IMR-90 (cell line): ENCODE results near the gene UNKL. TPM values are rescaled to one million over a fixed set of nuclear protein-coding genes. Genes with fewer than 3 reads are reported as not detected.
A peak's percentile ranks its signal among the peaks of the same experiment; 100 is the strongest.

ENCODE experiments used
- ATAC-seq: fragments of 200-7000 bp; cut with Tn5 transposase; 2 replicates; pipeline ENCODE4 v1.9.1; 2020; ENCODE audit warnings: low read depth, mild to moderate bottlenecking, moderate library complexity
- BruUV-seq: library from RNA; stranded (reverse); fragments of 400-500 nt; replicated peaks from 2 replicates; lab custom pipeline; 2021; lab: Mats Ljungman, UMichigan
- CTCF ChIA-PET: fragments of 300-600 bp; formaldehyde crosslinking; extraction: SDS; loops from one replicate; lab custom pipeline; 2021; ENCODE audit warnings: antibody characterized with exemption; lab: Yijun Ruan, JAX
- POLR2A ChIA-PET: fragments of 300-600 bp; sonication (Branson Sonifier 250); formaldehyde crosslinking; loops from one replicate; lab custom pipeline; 2022; ENCODE audit warnings: antibody characterized with exemption; ENCODE audit not compliant: unreplicated experiment; lab: Charles Lee
- DNase-seq: peaks from one replicate; pipeline ENCODE4 v3.0.0; 2013
- H2AFZ ChIP-seq: replicated peaks from 2 replicates; pipeline ENCODE3; 2013; ENCODE audit warnings: low read length, mild to moderate bottlenecking; ENCODE audit not compliant: poor library complexity
- H2AK5ac ChIP-seq: 2 replicates; pipeline ENCODE4 v1.6.1; 2013; ENCODE audit warnings: low read depth, low read length, inconsistent platforms
- H2AK9ac ChIP-seq: replicated peaks from 2 replicates; pipeline ENCODE3; 2013; ENCODE audit warnings: mild to moderate bottlenecking, low read depth, low read length, moderate library complexity; ENCODE audit not compliant: poor library complexity
- H2BK120ac ChIP-seq: 2 replicates; pipeline ENCODE4 v1.6.1; 2013; ENCODE audit warnings: low read depth, low read length, inconsistent platforms
- H2BK15ac ChIP-seq: 3 replicates; pipeline ENCODE4 v1.6.1; 2013; ENCODE audit warnings: low read depth, low read length, inconsistent platforms
- H2BK20ac ChIP-seq: 2 replicates; pipeline ENCODE4 v1.6.1; 2013; ENCODE audit warnings: low read depth, mild to moderate bottlenecking, inconsistent platforms, low read length, moderate library complexity
- H2BK5ac ChIP-seq: 2 replicates; pipeline ENCODE4 v1.6.1; 2013; ENCODE audit warnings: mild to moderate bottlenecking, low read depth, low read length, inconsistent platforms; ENCODE audit not compliant: poor library complexity, severe bottlenecking
- H3K14ac ChIP-seq: replicated peaks from 2 replicates; pipeline ENCODE4 v1.6.1; 2013; ENCODE audit warnings: low read depth, low read length, inconsistent platforms
- H3K18ac ChIP-seq: 2 replicates; pipeline ENCODE4 v1.6.1; 2013; ENCODE audit warnings: low read depth, low read length, control low read depth
- H3K23ac ChIP-seq: 2 replicates; pipeline ENCODE4 v1.6.1; 2013; ENCODE audit warnings: low read depth, low read length, inconsistent platforms
- H3K27ac ChIP-seq: 2 replicates; pipeline ENCODE4 v1.5.1; 2013; ENCODE audit warnings: mild to moderate bottlenecking, control low read depth, low read length; ENCODE audit not compliant: insufficient read depth
- H3K27me3 ChIP-seq: 2 replicates; pipeline ENCODE4 v1.6.1; 2013; ENCODE audit warnings: low read length; ENCODE audit not compliant: control insufficient read depth, insufficient read depth
- H3K36me3 ChIP-seq: 2 replicates; pipeline ENCODE4 v1.6.1; 2013; ENCODE audit warnings: low read length, mixed read lengths; ENCODE audit not compliant: control insufficient read depth, insufficient read depth
- H3K4ac ChIP-seq: 2 replicates; pipeline ENCODE4 v1.6.1; 2013; ENCODE audit warnings: low read depth, low read length, inconsistent platforms
- H3K4me1 ChIP-seq: 2 replicates; pipeline ENCODE4 v1.6.1; 2013; ENCODE audit warnings: low read length, mixed read lengths; ENCODE audit not compliant: control insufficient read depth, insufficient read depth
- H3K4me2 ChIP-seq: 2 replicates; pipeline ENCODE4 v1.6.1; 2013; ENCODE audit warnings: low read depth, mild to moderate bottlenecking, control low read depth, low read length, moderate library complexity
- H3K4me3 ChIP-seq: 2 replicates; pipeline ENCODE4 v1.5.1; 2013; ENCODE audit warnings: low read depth, mild to moderate bottlenecking, control low read depth, low read length, moderate library complexity; ENCODE audit not compliant: insufficient read depth
- H3K56ac ChIP-seq: 2 replicates; pipeline ENCODE4 v1.6.1; 2013; ENCODE audit warnings: low read length, inconsistent platforms; ENCODE audit not compliant: insufficient read depth; ENCODE audit errors: extremely low read depth
- H3K79me1 ChIP-seq, 2 experiments: 2 replicates each; pipeline ENCODE4 v1.6.1; 2013; ENCODE audit warnings: low read length in 2 of 2, inconsistent platforms in 1 of 2, low read depth in 1 of 2
- H3K9ac ChIP-seq: 2 replicates; pipeline ENCODE4 v1.6.1; 2013; ENCODE audit warnings: low read depth, low read length, control low read depth
- H3K9me1 ChIP-seq: 2 replicates; pipeline ENCODE4 v1.6.1; 2013; ENCODE audit warnings: low read length, inconsistent platforms; ENCODE audit not compliant: insufficient read depth
- H3K9me3 ChIP-seq: 2 replicates; pipeline ENCODE4 v1.6.1; 2013; ENCODE audit warnings: low read length; ENCODE audit not compliant: control insufficient read depth, insufficient read depth
- H4K20me1 ChIP-seq: 2 replicates; pipeline ENCODE4 v1.6.1; 2013; ENCODE audit warnings: low read length, inconsistent platforms; ENCODE audit not compliant: insufficient read depth
- H4K5ac ChIP-seq: 2 replicates; pipeline ENCODE4 v1.6.1; 2013; ENCODE audit warnings: mild to moderate bottlenecking, low read depth, low read length, control low read depth
- H4K8ac ChIP-seq, 2 experiments: 2 replicates each; pipeline ENCODE4 v1.6.1; 2013; ENCODE audit warnings: low read depth in 2 of 2, low read length in 2 of 2, control low read depth in 1 of 2, inconsistent platforms in 1 of 2
- H4K91ac ChIP-seq: 2 replicates; pipeline ENCODE4 v1.6.1; 2013; ENCODE audit warnings: low read depth, low read length, inconsistent platforms; ENCODE audit not compliant: insufficient read depth
- BHLHE40 ChIP-seq: fragments of 150-350 bp; IDR thresholded peaks from 2 replicates; pipeline ENCODE4 v1.6.1; 2016; ENCODE audit warnings: mild to moderate bottlenecking, low read depth, low read length
- CEBPB ChIP-seq: IDR thresholded peaks from 2 replicates; pipeline ENCODE4 v1.6.1; 2012; ENCODE audit warnings: low read depth, low read length, improper control_type of control experiment
- CTCF ChIP-seq: conservative IDR thresholded peaks from 2 replicates; pipeline ENCODE4 v1.5.1; 2012; ENCODE audit warnings: mild to moderate bottlenecking, low read depth, low read length, improper control_type of control experiment
- FOS ChIP-seq: fragments of 150-350 bp; IDR thresholded peaks from 2 replicates; pipeline ENCODE4 v1.6.1; 2016; ENCODE audit warnings: low read depth, low read length
- MAFK ChIP-seq: IDR thresholded peaks from 2 replicates; pipeline ENCODE4 v1.6.1; 2012; ENCODE audit warnings: low read depth, low read length, improper control_type of control experiment
- MAZ ChIP-seq: IDR thresholded peaks from 2 replicates; pipeline ENCODE4 v1.6.1; 2012; ENCODE audit warnings: low read depth, mild to moderate bottlenecking, low read length, improper control_type of control experiment, moderate library complexity, borderline replicate concordance
- MXI1 ChIP-seq: IDR thresholded peaks from 2 replicates; pipeline ENCODE4 v1.6.1; 2012; ENCODE audit warnings: low read depth, mild to moderate bottlenecking, low read length, moderate library complexity, borderline replicate concordance
- NFE2L2 ChIP-seq: fragments of 150-350 bp; IDR thresholded peaks from 2 replicates; pipeline ENCODE4 v1.6.1; 2016; ENCODE audit warnings: low read depth, mild to moderate bottlenecking, low read length
- POLR2A ChIP-seq: IDR thresholded peaks from 2 replicates; pipeline ENCODE4 v1.6.1; 2012; ENCODE audit warnings: mild to moderate bottlenecking, low read depth, low read length
- RAD21 ChIP-seq: IDR thresholded peaks from 2 replicates; pipeline ENCODE4 v1.6.1; 2012; ENCODE audit warnings: low read length, improper control_type of control experiment
- RCOR1 ChIP-seq: IDR thresholded peaks from 2 replicates; pipeline ENCODE4 v1.6.1; 2012; ENCODE audit warnings: mild to moderate bottlenecking, low read length, improper control_type of control experiment; ENCODE audit not compliant: insufficient replicate concordance
- RFX5 ChIP-seq: IDR thresholded peaks from 2 replicates; pipeline ENCODE4 v1.8.0; 2012; ENCODE audit warnings: low read depth, mild to moderate bottlenecking, low read length, moderate library complexity
- SMC3 ChIP-seq: fragments of 150-350 bp; IDR thresholded peaks from 2 replicates; pipeline ENCODE4 v1.6.1; 2016; ENCODE audit warnings: low read depth, mild to moderate bottlenecking, antibody characterized with exemption, low read length, moderate library complexity
- USF2 ChIP-seq: fragments of 150-350 bp; IDR thresholded peaks from 2 replicates; pipeline ENCODE4 v1.6.1; 2017; ENCODE audit warnings: mild to moderate bottlenecking, antibody characterized with exemption, low read length, low read depth
- WGBS, 2 experiments: methylation state at CpG; one replicate each; pipeline versions ENCODE4 v1.1.5 to v1.1.7; 2013; ENCODE audit warnings: missing lambda C conversion rate in 2 of 2; ENCODE audit not compliant: insufficient read length in 1 of 2; ENCODE audit errors: extremely low coverage in 2 of 2; 5-methylcytosine and 5-hydroxymethylcytosine counted together
- dilution Hi-C: fragments of 300-500 bp; cut with HindIII; formaldehyde crosslinking; loops from one replicate; pipeline ENCODE4 v1.14.3; 2018; ENCODE audit warnings: low sequenced_read_pairs; ENCODE audit not compliant: unreplicated experiment
- in situ Hi-C: fragments of 300-500 bp; cut with MboI; formaldehyde crosslinking; loops from 3 replicates; pipeline ENCODE4 v1.14.3; 2019; ENCODE audit warnings: low sequenced_read_pairs, inconsistent platforms, mixed read lengths
- intact Hi-C: fragments of 100-400 bp; cut with micrococcal nuclease; formaldehyde crosslinking; loops from 2 replicates; pipeline ENCODE4 v1.10.0; 2022
- polyA plus RNA-seq, 3 experiments: library from polyadenylated mRNA; depleted of rRNA; stranded (reverse); fragments of >200 nt; gene quantifications; 2 replicates each; pipeline ENCODE4 v1.2.3, GENCODE V29; 2012; ENCODE audit warnings: low replicate concordance in 1 of 3
- total RNA-seq: library from RNA; depleted of rRNA; stranded (reverse); fragments of >200 nt; gene quantifications from 2 replicates; pipeline ENCODE4 v1.2.3, GENCODE V29; 2012

Gene UNKL
- total and polyA plus RNA-seq, 2 of the 4 experiments (the other 2 are of a cell fraction) = 4.1 to 13.3 TPM

- intact Hi-C loops = no loop called here
- POLR2A ChIA-PET = no interaction called here
- Histone ChIP-seq H2BK15ac (no peak overlapping the region), H2BK5ac (no peak overlapping the region), H2AK5ac (no peak overlapping the region), H2AK9ac (peak overlapping the region; percentile 28), H4K91ac (no peak overlapping the region), H2BK20ac (no peak overlapping the region), H3K4me3 (no peak overlapping the region), H3K56ac (no peak overlapping the region), H3K9me1 (no peaks in the 10 kb centered on the region), H3K9ac (no peak overlapping the region), H2BK120ac (no peak overlapping the region), H3K4me1 (peaks cover 9% of the 10 kb centered on the region), H3K79me1 (peaks cover 21 to 51% of the 10 kb centered on the region in 2 experiments), H2AFZ (no peak overlapping the region), H3K4ac (no peak overlapping the region), H3K14ac (no peak overlapping the region), H3K18ac (no peak overlapping the region), H3K27me3 (no peaks in the 10 kb centered on the region), H3K23ac (no peak overlapping the region), H3K9me3 (no peaks in the 10 kb centered on the region), H4K20me1 (peaks cover 9% of the 10 kb centered on the region), H3K27ac (no peak overlapping the region), H4K8ac (no peak overlapping the region), H4K5ac (no peak overlapping the region), H3K4me2 (no peak overlapping the region), H3K36me3 (peaks cover 25% of the 10 kb centered on the region)
- dilution Hi-C loops = no loop called here
- TF ChIP-seq RFX5 = no peak
- no peak for TF ChIP-seq RCOR1
- TF ChIP-seq RAD21 = no peak
- no peak for TF ChIP-seq SMC3
- TF ChIP-seq MAFK = no peak
- no peak for TF ChIP-seq NFE2L2
- TF ChIP-seq MAZ = no peak
- no peak for TF ChIP-seq BHLHE40
- TF ChIP-seq CTCF = no peak
- TF ChIP-seq CEBPB = no peak
- no peak for TF ChIP-seq MXI1
- no peak for TF ChIP-seq FOS
- no peak for TF ChIP-seq USF2
- no peak for TF ChIP-seq POLR2A
- WGBS, 2 experiments = 91% methylated on average over 9 of the region's 17 CpGs; no CpG with 5 or more reads in 1 of the 2 experiments
- CTCF ChIA-PET = no interaction called here
- DNase-seq (no peak), ATAC-seq (no peak)
- BruUV-seq = no TSS peak
- in situ Hi-C loops = no loop called here
Observed at GRCh38 chr16:1349951-1350350, 64.6 kb downstream of the UNKL start.
